ENCODE results near the gene RNU6-9.

RNU6-9 gene

DNA sequence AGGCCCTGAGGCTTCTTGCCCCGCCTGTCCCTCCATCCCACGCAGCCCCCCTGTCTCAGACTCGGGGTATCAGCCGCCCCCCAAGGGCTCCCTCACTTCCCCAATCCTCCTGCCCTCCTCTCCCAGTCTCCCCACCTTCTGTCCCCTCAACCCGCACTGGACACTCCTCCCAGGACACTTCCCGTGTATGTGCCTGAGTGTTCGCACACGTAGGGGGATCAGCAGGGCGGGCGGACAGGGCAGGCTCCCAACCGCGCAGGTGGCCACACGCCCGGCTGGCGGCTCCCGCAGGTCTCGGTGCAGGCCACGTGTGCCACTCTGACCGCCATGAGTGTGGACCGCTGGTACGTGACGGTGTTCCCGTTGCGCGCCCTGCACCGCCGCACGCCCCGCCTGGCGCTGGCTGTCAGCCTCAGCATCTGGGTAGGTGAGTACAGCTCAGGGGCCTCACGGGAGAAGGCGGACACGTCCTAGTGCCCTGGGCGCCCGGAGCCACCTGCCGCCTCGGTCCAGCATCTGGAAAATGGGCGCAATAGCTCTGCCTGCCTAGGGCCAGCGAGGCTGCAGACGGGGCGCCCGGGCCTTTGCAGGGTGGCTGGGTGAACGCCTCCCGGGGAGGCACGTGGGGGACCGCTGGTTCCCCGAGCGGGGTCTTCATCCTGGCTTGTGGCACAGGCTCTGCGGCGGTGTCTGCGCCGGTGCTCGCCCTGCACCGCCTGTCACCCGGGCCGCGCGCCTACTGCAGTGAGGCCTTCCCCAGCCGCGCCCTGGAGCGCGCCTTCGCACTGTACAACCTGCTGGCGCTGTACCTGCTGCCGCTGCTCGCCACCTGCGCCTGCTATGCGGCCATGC, 26.1 kb downstream of the RNU6-9 start:
- DNase-seq, result no peak

DNA sequence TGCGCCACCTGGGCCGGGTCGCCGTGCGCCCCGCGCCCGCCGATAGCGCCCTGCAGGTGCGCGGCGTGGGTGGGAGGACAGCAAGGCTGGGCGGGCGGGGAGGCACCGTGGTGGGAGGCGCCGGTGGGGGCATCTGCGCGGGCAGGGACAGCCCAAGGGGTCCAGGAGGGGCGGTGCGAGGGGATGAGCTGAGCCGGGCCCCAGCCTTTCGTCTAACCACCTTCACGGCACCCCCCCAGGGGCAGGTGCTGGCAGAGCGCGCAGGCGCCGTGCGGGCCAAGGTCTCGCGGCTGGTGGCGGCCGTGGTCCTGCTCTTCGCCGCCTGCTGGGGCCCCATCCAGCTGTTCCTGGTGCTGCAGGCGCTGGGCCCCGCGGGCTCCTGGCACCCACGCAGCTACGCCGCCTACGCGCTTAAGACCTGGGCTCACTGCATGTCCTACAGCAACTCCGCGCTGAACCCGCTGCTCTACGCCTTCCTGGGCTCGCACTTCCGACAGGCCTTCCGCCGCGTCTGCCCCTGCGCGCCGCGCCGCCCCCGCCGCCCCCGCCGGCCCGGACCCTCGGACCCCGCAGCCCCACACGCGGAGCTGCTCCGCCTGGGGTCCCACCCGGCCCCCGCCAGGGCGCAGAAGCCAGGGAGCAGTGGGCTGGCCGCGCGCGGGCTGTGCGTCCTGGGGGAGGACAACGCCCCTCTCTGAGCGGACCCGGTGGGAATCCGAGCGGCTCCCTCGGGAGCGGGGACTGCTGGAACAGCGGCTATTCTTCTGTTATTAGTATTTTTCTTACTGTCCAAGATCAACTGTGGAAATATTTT, 27.0 kb downstream of the RNU6-9 start:
- DNase-seq, result peak; percentile 27

DNA sequence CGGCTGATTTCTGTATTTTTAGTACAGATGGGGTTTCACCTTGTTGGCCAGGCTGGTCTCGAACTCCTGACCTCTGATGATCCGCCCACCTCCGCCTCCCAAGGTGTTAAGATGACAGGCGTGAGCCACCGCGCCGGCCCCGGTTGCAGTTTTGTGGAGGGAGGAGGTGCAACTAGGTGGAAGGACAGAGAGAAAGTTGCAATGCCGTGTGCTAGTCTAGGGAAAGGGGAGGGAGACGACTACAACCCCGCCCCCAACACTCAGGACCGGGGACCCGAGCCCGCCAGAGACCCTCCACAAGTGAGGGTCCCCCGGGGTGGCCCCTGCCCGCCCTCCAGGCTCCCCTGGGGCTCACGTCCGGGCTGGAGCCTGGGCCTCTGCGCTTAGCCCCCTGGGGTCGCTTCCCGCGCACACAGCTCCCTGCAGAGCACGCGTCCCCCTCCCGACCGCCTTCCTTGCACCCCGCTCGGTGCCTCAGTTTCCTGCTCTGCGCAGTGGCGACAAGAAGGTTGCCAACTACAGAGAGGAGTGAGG, 31.3 kb downstream of the RNU6-9 start:
- no peak for DNase-seq

DNA sequence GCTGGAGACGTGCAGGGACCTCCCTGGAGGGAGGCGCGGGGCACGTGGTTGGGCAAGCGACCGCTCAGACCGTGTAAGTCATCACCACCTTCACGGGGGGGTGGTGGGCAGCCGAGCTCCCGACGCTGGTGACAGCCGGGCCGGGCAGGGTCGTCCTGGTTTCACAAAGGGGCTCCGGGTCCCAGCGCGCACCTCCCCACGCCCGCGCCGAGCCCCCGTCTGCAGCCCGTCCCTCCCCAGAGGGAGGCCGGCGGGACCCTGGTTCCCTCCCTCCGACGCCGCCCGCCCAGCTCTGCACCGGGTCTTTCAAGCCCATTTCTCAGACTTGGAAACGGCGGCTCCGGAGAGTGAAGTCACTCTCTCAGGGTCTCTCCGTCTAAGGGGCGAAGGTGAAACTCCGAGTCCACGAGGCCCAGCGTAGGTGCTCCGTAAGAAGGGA, 31.8 kb downstream of the RNU6-9 start:
- no peak for DNase-seq

DNA sequence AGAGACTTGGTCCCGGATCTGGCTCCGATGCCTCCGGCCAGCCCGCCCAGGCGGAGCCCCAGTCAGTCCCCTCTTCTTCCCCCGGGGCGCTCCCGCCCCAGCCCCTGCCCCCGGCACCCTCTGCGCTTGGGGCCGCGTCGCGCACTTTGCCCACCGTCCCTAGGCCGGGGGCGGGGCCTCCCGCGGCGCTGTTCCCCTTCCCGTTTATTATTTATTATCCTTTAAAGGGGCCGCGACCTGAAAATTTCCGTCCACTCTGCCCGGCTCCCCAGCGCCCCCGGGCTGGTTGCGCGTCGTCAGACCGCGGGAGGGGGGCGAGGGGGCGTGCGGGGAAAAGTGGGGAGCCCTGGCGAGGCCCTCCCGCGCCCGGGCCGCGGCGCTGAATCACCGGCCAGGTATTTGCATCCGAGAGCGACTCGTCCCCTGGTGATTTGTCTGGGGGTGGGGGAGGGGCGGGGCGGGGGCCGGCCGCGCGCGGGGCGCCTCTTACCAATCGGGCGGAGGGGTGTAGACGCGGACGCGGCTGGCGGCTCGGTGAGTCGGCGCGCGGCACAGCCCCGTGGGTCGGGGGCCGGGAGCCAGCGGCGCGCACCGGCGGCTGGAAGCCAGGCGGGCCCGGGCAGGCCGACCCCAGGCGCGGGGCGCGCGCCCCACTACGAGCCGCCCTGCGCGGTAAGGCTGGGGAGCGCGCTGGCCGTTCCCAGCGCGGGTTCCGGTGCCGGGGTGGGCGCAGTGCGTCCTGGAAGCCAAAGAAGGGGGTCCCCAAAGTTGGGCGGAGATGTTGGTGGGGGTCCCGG, 32.4 kb downstream of the RNU6-9 start, which contains the start of gene ARID3A:
Gene ARID3A (plus strand): TSS at position 510 of the 797 bp plus-strand sequence. CDS start 3,494 bp downstream, outside the sequence.
- DNase-seq, result peak; percentile 86

DNA sequence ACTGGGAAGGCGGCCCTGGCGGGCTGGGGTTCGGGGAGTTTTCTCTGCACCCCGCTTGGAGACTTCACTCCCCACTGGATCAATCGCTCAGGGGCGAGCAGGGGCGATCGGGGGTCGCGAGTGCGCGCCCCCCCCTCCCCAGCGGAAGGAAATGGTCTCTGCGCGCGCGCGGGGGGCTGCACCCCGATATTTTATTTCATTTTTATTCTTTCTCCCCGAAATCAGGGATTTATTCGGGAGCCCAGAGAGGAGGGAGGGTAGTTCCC, 33.0 kb downstream of the RNU6-9 start:
- no peak for DNase-seq

DNA sequence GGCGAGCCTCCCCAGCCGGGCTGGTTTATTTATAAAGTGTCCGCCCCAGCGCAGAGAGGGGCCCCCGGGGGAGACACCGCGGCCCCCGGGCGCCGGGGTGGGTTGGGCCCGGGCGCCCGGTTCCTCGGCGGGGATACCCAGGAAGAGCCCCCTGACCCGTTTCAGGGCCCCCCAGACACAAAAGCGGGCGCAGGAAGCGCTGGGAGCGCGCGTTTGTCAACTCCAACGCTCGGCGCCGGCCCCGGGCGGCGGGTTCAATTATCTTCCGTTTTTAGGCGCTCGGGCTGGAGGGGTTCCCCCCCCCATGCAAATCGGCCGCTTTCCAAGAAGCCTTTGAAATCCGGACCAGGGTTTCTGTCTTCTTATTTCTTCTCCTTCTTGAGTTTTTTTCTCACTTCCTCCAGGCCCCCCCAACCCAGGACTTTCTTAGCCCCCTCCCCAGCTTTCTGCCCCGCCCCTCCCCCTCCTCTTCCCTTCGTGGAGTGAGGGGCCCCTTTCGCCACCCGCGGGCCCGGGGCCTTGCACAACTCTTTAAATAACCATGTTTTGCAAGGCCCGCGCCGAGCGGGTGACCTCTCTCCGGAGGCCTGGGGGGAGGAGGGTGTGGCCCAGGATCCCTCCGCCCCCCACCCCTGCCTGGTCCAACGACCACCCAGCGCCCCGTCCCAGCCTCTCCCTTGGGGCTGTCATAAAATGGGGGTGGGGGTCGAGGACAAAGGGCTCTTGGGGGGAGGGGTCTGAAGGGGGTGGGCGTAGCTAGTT, 33.5 kb downstream of the RNU6-9 start:
- peak; percentile 28 for DNase-seq

DNA sequence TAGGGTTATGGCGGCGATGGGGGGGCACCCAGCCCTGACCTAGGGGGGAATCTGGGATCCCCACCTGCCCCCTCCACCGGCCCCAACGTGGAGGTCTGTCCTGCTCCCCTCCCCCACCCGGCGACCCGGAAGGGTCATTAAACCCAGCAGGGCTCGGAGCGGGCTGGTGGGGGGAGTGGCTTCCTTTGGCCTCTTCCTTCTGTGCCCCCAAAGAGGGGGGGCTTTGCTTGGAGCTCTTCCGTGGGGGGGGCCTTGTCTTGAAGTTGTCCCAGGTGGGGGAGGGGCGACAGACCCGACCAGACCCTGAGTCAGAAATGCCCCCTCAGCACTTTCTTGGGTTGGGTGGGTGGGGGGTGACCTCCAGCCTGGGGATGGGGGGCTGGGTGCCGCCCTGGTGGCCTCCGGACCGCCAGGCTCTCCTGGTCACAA, 34.1 kb downstream of the RNU6-9 start:
- DNase-seq, result no peak

DNA sequence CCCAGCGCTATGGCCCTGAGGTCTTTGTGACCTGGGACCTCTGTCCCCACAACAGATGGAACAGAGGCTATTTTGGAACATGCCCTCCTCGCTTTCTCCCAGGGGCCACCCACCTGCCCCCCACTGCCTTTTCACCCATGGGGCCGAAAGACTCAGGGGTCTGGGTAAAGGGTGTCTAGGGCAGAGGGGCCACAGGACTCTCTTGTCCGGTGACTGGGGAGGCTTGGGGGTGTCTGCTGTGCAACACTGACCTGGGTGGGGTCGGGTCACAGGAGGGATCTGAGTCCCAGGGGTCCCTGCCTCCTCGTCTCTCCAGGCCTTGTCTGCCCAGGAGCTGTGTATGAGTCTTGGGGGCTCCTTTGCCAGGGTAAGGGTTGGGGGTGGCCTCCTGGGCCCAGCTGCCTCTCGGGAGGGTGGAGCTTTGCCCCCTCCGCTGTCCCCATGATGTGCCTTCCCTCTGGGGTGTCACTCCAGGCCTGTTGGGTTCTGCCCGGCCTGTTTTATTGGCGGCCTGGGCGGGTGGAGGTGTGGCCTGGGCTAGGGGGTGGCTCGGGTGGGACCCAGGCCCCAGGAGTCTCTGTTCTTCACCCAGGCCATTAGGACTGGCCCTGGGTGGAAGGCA, 34.6 kb downstream of the RNU6-9 start:
- DNase-seq, result no peak

DNA sequence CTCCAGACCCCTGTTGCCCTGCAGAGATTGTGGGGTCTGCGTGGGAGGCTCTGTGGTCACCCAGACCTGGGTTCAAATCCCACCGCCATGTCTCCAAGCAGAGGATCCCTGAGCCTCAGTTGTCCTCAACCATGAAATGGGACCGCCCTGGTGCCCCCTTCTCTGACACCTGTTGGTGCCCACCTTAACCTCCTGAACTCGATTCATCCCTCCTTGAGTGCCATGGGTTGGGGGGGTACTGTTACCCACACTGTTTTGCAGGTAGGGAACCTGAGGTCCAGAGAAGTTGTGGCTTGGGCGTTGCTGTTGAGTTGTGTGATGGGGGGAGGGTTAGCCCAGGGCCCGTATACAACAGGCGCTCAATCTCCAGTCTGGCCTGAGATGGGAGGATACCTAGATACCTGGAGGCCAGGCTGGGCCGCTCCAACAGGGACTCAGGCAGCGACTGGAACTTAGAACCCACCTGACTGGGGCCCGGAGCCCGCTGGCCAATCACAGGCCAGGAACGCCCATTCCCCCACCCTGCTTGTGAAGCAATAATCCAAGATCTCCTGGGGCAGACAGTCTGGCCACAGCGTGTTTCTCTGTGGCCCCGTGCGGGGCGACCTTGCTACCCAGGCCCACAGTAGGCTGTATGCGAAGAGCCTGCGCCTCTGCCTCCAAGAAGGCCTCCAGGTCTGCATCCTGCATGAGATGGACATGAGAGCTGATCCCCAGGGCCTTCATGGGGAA, 35.4 kb downstream of the RNU6-9 start:
- no peak for DNase-seq

DNA sequence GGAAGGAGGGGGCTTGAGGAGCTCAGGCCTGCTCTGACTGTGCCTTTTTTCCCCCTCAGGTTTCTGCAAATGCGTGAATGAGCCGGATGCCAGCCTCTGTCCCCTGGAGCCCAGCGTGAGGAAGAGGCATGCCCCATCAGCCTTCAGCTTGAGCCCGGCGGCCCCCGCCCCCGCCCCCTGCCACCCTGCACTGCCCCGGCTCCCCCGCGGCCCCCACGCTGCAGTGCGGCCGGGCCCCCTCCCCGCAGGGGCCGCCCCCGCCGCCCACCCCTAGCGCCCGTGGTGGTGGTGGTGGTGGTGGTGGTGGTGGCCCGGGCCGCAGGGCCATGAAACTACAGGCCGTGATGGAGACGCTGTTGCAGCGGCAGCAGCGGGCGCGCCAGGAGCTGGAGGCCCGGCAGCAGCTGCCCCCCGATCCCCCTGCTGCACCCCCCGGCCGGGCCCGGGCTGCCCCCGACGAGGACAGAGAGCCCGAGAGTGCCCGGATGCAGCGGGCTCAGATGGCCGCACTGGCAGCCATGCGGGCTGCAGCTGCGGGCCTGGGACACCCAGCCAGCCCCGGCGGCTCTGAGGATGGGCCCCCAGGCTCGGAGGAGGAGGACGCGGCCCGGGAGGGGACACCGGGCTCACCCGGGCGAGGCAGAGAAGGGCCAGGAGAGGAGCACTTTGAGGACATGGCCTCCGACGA, 36.1 kb downstream of the RNU6-9 start:
- DNase-seq, result no peak

DNA sequence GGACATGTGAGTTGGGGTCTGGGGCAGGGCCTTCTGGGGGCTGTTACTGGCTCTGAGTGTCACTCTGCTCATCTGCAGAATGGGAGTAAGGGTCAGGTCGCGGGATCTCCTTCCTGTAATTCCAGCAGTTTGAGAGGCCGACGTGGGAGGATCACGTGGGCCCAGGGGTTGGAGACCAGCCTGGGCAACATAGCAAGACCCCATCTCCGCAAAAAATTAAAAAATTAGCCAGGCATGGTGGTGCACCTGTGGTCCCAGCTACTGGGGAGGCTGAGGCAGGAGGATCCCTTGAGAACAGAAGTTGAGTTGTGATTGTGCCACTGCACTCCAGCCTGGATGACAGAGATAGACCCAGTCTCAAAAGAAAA, 36.6 kb downstream of the RNU6-9 start:
- DNase-seq, result no peak

DNA sequence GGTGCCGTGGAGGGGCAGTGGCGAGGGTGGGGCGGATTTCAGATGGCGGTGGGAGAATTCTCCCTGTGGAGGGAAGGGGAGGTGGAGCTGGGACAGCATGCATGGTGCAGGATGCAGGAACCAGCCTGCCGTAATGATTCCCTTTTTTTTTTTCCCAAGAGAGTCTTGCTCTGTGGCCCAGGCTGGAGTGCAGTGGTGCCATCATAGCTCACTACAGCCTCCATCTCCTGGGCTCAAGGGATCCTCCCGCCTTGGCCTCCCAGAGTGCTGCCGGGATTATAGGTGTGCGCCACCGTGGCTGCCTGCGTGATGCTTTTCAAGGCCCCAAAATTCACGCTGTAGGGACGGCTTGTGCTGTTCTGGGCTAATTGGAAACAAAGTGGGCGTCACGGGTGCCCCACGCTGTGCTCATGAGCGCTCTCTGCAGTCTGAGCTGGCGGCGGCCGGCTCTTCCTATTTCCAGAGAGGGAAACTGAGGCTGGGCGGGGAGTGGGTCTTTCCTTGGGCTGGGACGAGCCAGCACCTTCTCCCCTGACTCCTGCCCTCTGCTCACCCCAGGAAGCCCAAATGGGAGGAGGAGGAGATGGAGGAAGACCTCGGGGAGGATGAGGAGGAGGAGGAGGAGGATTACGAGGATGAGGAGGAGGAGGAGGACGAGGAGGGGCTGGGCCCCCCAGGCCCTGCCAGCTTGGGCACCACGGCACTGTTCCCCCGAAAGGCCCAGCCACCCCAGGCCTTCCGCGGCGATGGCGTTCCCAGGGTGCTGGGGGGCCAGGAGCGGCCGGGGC, 38.8 kb downstream of the RNU6-9 start:
- no peak for DNase-seq

DNA sequence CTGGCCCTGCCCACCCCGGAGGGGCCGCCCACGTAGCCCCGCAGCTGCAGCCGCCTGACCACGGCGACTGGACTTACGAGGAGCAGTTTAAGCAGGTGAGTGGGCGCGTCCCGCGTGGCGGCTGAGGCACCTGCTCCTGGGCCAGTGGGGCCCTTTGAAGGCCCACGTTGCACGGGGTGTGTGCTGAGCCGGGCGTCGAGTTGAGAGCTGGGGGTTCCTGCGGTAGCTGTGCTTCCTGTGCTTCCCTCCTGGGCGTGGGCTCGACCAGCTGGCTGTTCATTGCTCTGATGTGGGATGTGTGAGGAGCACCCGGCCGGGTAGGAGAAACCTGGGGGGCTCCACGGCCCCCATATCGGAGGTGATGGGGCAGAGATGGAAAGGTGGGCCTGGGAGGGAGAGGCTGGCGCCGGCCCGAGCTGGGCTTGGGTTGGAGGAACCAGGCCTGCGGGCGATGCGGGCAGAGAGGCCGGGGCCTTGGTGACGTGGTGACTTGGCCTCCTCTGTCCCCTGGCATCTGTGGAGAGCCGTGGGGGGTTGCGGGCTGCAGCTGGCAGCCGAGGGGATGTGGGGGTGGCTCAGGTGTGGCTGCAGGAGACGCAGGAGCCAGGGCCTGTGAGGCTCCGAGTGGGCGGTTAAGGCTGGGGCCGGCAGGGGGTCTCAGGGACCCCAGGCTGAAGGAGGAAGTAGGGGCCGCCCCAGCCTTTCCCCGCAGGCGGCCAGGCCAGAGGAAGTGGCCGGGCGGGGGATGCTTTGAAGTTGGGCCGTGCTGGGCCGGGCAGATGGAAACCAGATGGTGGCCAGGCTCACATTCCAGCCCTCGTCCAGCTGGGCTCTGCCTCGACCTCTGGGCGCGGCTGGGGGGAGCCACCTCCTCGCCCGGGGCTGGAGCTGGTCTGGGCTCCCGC, 39.6 kb downstream of the RNU6-9 start:
- peak; percentile 96 for DNase-seq

DNA sequence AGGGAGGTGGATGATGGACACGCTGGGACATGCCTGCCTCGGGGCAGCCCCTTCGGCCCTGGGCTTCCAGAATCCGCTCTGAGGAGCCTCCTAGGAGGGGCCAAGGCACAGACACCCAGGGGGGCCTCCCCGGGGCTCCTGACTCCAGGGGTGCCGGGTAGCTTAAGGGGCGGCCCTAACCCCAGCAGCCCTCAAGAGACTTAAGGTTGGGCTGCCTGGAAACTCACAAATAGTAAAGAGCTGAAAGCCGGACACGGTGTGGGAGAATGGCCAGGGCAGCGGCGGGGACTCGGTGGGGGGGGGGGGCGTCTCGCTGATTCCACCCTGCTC, 40.2 kb downstream of the RNU6-9 start:
- no peak for DNase-seq

DNA sequence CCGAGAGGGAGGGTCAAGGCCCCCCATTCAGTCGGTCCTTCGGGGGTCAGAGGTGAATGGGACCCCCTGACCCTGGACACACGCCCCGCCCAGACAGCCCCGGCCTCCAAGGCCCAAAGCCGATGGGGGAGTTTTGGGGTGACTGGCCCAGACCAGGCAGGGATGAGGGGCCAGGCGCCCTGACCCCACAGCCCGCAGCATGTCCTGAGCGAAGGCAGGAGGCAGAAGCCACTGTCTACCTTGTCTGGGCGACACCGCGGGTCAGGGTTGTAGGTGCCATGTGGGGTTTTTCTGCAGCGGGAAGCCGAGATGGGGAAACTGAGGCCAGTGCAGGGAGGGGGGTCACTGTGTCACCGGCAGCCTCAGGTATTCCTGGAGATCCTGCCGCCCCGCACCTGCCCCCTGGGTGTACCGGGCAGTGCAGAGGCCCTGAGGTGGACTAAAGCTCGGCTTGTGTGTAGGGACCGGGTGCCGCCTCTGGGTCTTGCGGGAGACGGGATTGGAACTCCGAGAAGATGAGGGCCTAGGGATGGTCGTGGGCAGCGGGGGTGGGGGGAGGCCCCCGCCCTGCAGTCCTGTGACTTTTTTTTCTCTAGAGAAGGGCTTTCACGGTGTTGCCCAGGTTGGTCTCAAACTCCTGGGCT, 41.0 kb downstream of the RNU6-9 start:
- DNase-seq, result no peak

DNA sequence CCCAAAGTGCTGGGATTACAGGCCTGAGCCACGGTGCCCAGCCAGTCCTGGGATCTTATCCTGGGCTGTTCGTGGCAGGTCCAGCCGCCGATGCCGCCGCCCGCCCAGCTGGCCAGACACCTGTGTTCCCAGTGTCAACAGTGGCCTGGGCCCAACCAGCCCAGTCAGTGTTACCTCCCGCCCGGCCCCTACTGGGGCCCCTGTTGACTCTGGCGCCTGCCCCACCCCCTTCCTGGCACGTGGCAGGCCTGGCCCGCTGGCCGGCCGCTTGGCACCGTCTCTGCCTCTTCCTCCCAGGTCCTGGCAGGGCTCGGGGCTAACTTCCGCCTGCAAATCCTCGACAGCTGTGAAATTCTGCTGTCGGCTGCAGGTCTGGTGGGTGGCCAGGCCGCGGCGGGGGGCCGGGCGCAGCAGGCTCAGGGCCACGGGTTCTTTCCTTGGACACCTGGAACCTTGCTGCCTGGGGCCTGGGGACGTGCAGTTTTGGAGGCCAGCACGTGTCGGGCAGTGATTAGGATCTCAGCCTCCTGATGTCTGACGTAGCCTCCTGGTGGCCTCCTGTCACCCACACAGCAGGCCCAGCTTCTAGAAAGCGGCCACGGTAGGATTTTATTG, 41.7 kb downstream of the RNU6-9 start:
- DNase-seq, result peak; percentile 60

DNA sequence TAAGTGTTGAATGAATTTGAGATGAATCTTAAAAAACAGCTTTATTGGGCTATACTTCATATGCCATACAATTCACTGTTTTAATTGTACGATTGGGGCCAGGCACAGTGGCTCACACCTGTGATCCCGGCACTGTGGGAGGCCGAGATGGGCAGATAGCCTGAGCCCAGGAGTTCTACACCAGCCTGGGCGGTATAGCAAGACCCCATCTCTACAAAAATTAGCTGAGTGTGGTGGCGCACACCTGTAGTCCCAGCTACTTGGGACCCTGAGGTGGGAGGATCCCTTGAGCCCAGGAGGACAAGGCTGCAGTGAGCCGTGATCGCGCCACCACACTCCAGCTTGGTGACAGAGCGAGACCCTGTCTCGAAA, 42.9 kb downstream of the RNU6-9 start:
- DNase-seq, result no peak

All from HCEC 1CT (cell line).